HepG2 (cell line): ENCODE data around the gene APC2. TPM values are rescaled to one million over a fixed set of nuclear protein-coding genes. Genes with fewer than 3 reads are reported as not detected.
A peak's percentile ranks its signal among the peaks of the same experiment; 100 is the strongest.

ENCODE experiments used
- ARNTL ChIP-seq: sonication (generic); formaldehyde crosslinking; IDR thresholded peaks from 2 replicates; pipeline ENCODE4 v1.4.0; 2020; ENCODE audit warnings: mild to moderate bottlenecking, missing genetic modification reagents
- CBX2 ChIP-seq, 2 experiments: fragments of 200-600 bp in 1 of 2; sonication (generic); formaldehyde crosslinking in 1 of 2; IDR thresholded peaks; 2 replicates each; pipeline versions ENCODE4 v1.7.0 to v1.8.1; 2018 to 2022; ENCODE audit warnings: low read depth in 2 of 2, low read length in 1 of 2, mild to moderate bottlenecking in 1 of 2, missing genetic modification reagents in 1 of 2
- CEBPZ ChIP-seq: IDR thresholded peaks from 2 replicates; pipeline ENCODE4 v1.6.1; 2012; ENCODE audit warnings: low read length, improper control_type of control experiment
- GMEB2 ChIP-seq: IDR thresholded peaks from 2 replicates; pipeline ENCODE4 v1.6.1; 2016; ENCODE audit warnings: missing biosample characterization, missing genetic modification reagents, low read depth
- HCFC1 ChIP-seq: fragments of 150-350 bp; IDR thresholded peaks from 2 replicates; pipeline ENCODE4 v1.6.1; 2014; ENCODE audit warnings: low read depth, low read length
- PCBP2 ChIP-seq: fragments of 200-400 bp; formaldehyde crosslinking; optimal IDR thresholded peaks from 2 replicates; pipeline ENCODE3; 2018; ENCODE audit warnings: low read length, low read depth; ENCODE audit not compliant: poor library complexity, severe bottlenecking
- PLRG1 ChIP-seq: fragments of 450-650 bp; conservative IDR thresholded peaks from 2 replicates; pipeline ENCODE4 v1.6.1; 2016
- TFE3 ChIP-seq: IDR thresholded peaks from 2 replicates; pipeline ENCODE4 v1.6.1; 2016
- ZBTB49 ChIP-seq: sonication (generic); formaldehyde crosslinking; IDR thresholded peaks from 2 replicates; pipeline ENCODE4 v1.4.0; 2020; ENCODE audit warnings: missing genetic modification reagents, borderline replicate concordance
- ZFP90 ChIP-seq: sonication (generic); formaldehyde crosslinking; IDR thresholded peaks from 2 replicates; pipeline ENCODE4 v1.8.0; 2022; ENCODE audit warnings: missing genetic modification reagents, mild to moderate bottlenecking, inconsistent platforms, borderline replicate concordance
- ZKSCAN1 ChIP-seq: fragments of 150-350 bp; IDR thresholded peaks from 2 replicates; pipeline ENCODE4 v1.6.1; 2014; ENCODE audit warnings: low read length
- ZNF17 ChIP-seq: sonication (generic); formaldehyde crosslinking; IDR thresholded peaks from 2 replicates; pipeline ENCODE4 v1.5.0; 2020; ENCODE audit warnings: mild to moderate bottlenecking, missing genetic modification reagents
- ZNF770 ChIP-seq: sonication (generic); formaldehyde crosslinking; IDR thresholded peaks from 2 replicates; pipeline ENCODE4 v1.5.0; 2020; ENCODE audit warnings: mild to moderate bottlenecking, missing genetic modification reagents
- ZSCAN5A ChIP-seq: sonication (generic); formaldehyde crosslinking; IDR thresholded peaks from 2 replicates; pipeline ENCODE4 v1.8.0; 2022; ENCODE audit warnings: mild to moderate bottlenecking, missing genetic modification reagents, borderline replicate concordance
- polyA plus RNA-seq, 8 experiments: library from polyadenylated mRNA; depleted of rRNA in 3 of 8; stranded (reverse) in 7 of 8; unstranded in 1 of 8; fragments of >200 nt; fragmentation: Illumina TruSeq in 4 of 8; extraction: Trizol in 4 of 8; gene quantifications; 2 replicates each; pipeline versions ENCODE4 v1.2.1 to v1.2.3, GENCODE V29; 2011 to 2016; ENCODE audit warnings: low read depth in 4 of 8, missing spikeins in 1 of 8, mixed read lengths in 1 of 8; ENCODE audit not compliant: insufficient read depth in 1 of 8
- total RNA-seq, 5 experiments: library from RNA; depleted of rRNA; stranded (reverse); fragments of >200 nt; fragmentation: Illumina TruSeq; extraction: Trizol; gene quantifications; 2 replicates each; pipeline ENCODE4 v1.2.3, GENCODE V29; 2016; ENCODE audit warnings: low read depth in 1 of 5

APC2 gene
- total and polyA plus RNA-seq, 2 of the 13 experiments (the other 11 are each of a cell fraction or from before 2014, with no cell fraction given) = 0.08 to 0.22 TPM

- TF ChIP-seq TFE3 = peak; percentile 53; the same call in 1 of the 2 replicates
- TF ChIP-seq ZKSCAN1 = peak; percentile 72; the same call in 1 of the 2 replicates
- peak; percentile 92; the same call in 1 of the 2 replicates for TF ChIP-seq ZFP90 (CRISPR knock-in tag)
- peak; percentile 83 for TF ChIP-seq ARNTL (CRISPR knock-in tag)
- TF ChIP-seq GMEB2 (CRISPR knock-in tag) = peak; percentile 92
- no peak for TF ChIP-seq PCBP2
- peak; percentile 72 for TF ChIP-seq ZNF770 (CRISPR knock-in tag)
- TF ChIP-seq CEBPZ = no peak
- TF ChIP-seq HCFC1 = peak; percentile 66
- TF ChIP-seq ZNF17 (CRISPR knock-in tag) = no peak
- TF ChIP-seq ZBTB49 = no peak
- peak; percentile 92 for TF ChIP-seq ZSCAN5A (CRISPR knock-in tag)
- TF ChIP-seq CBX2 (IDR thresholded peaks at IDR 0.05; ENCODE audit: low read depth, low read length) = no peak
- no peak for TF ChIP-seq CBX2 (CRISPR knock-in tag; IDR thresholded peaks at IDR 0.05; ENCODE audit: low read depth)
- TF ChIP-seq PLRG1 = no peak
Measured at GRCh38 chr19:1438035-1438932, 11.6 kb upstream of the APC2 start, which contains the start of gene RPS15 (continued).
